Measurements from ENCODE around the gene TMEM242. TPM values are rescaled to one million over a fixed set of nuclear protein-coding genes. Genes with fewer than 3 reads are reported as not detected.

The TMEM242 gene
- total and polyA plus RNA-seq, 7 donors, result 1.8 to 10.0 (median 6.9) TPM

- intact Hi-C loops (cut with DNase I), result no loop called here
- no peak for TF ChIP-seq CTCF (IDR thresholded peaks at IDR 0.05)
- no peak for TF ChIP-seq EP300 (IDR thresholded peaks at IDR 0.05)
- TF ChIP-seq POLR2AphosphoS5 (IDR thresholded peaks at IDR 0.05), result no peak
- TF ChIP-seq POLR2A (IDR thresholded peaks at IDR 0.05), result no peak
- Histone ChIP-seq H3K4me3 (no peak overlapping the region), H3K27ac (peak overlapping the region in 1 of 4 donors; percentile 46), H3K36me3 (no peaks in the 10 kb centered on the region), H3K9me3 (no peaks in the 10 kb centered on the region), H3K4me1 (peaks cover 0 to 26% (median 16%) of the 10 kb centered on the region in 4 donors), H3K27me3 (no peaks in the 10 kb centered on the region)
- DNase-seq, result no peak
- WGBS, 2 donors, result 90 to 94% methylated on average over 14 of the region's 14 CpGs
These were observed 76.4 kb downstream of the TMEM242 start for GRCh38 chr6:157246771-157247484.

- Histone ChIP-seq H3K4me1 (peaks cover 0 to 29% (median 17%) of the 10 kb centered on the region in 4 donors), H3K27me3 (no peaks in the 10 kb centered on the region), H3K27ac (peak overlapping the region in 2 of 4 donors; percentile 22 to 46), H3K4me3 (no peak overlapping the region), H3K9me3 (no peaks in the 10 kb centered on the region), H3K36me3 (no peaks in the 10 kb centered on the region)
- intact Hi-C loops (cut with DNase I), result no loop called here
- TF ChIP-seq EP300 (IDR thresholded peaks at IDR 0.05) (no peak), POLR2AphosphoS5 (IDR thresholded peaks at IDR 0.05) (peak in 1 of 4 donors; percentile 6), POLR2A (IDR thresholded peaks at IDR 0.05) (no peak), CTCF (IDR thresholded peaks at IDR 0.05) (no peak)
- peak; percentile 81 for DNase-seq
- WGBS, 2 donors, result 93 to 94% methylated on average over 21 of the region's 21 CpGs
These were observed 77.2 kb downstream of the TMEM242 start for GRCh38 chr6:157246048-157246630.

DNA sequence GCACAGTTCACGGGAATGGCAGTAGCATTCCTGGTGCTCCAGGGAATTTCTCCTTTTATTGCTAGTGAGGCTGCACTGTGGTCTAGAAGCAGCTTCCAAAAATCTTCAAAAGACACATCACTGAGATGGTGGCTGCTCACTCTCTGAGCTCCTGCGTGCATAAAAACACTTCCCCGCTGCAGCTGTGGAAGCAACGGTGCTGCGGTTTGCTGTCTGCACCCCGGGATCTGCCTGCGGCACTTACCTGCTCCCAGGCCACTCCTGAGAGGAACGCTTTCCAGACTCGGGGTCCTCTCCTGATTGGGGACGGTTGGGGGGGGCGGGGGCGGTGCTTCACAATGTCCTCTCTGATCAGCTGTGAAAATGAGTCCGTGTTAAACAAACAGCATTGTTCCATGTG lies 77.9 kb downstream of the TMEM242 start:
- H3K4me1 ChIP-seq, result peaks cover 0 to 36% (median 23%) of the 10 kb centered on the region in 4 donors
- TF ChIP-seq POLR2A (IDR thresholded peaks at IDR 0.05), result no peak
- TF ChIP-seq CTCF (IDR thresholded peaks at IDR 0.05), result no peak
- TF ChIP-seq EP300 (IDR thresholded peaks at IDR 0.05), result no peak
- no peak for TF ChIP-seq POLR2AphosphoS5 (IDR thresholded peaks at IDR 0.05)
- no peaks in the 10 kb centered on the region for H3K36me3 ChIP-seq
- peak overlapping the region in 2 of 4 donors; percentile 22 to 75 for H3K27ac ChIP-seq
- 70 to 80% methylated on average over 13 of the region's 13 CpGs for WGBS, 2 donors
- H3K4me3 ChIP-seq, result no peak overlapping the region
- DNase-seq, result no peak
- H3K9me3 ChIP-seq, result no peaks in the 10 kb centered on the region
- intact Hi-C loops (cut with DNase I), result no loop called here
- no peaks in the 10 kb centered on the region for H3K27me3 ChIP-seq

- TF ChIP-seq CTCF (IDR thresholded peaks at IDR 0.05) (no peak), POLR2A (IDR thresholded peaks at IDR 0.05) (no peak), POLR2AphosphoS5 (IDR thresholded peaks at IDR 0.05) (no peak), EP300 (IDR thresholded peaks at IDR 0.05) (no peak)
- Histone ChIP-seq H3K36me3 (no peaks in the 10 kb centered on the region), H3K4me1 (peaks cover 0 to 43% (median 28%) of the 10 kb centered on the region in 4 donors), H3K27me3 (no peaks in the 10 kb centered on the region), H3K9me3 (no peaks in the 10 kb centered on the region), H3K27ac (peak overlapping the region in 3 of 4 donors; percentile 70 to 77 (median 75)), H3K4me3 (no peak overlapping the region)
- 74 to 76% methylated on average over 4 of the region's 4 CpGs for WGBS, 2 donors
- no peak for DNase-seq
- intact Hi-C loops (cut with DNase I), result no loop called here
These were observed 78.5 kb downstream of the TMEM242 start for GRCh38 chr6:157244780-157245179.
